ENCODE data around the gene THSD4.

THSD4 gene

DNA sequence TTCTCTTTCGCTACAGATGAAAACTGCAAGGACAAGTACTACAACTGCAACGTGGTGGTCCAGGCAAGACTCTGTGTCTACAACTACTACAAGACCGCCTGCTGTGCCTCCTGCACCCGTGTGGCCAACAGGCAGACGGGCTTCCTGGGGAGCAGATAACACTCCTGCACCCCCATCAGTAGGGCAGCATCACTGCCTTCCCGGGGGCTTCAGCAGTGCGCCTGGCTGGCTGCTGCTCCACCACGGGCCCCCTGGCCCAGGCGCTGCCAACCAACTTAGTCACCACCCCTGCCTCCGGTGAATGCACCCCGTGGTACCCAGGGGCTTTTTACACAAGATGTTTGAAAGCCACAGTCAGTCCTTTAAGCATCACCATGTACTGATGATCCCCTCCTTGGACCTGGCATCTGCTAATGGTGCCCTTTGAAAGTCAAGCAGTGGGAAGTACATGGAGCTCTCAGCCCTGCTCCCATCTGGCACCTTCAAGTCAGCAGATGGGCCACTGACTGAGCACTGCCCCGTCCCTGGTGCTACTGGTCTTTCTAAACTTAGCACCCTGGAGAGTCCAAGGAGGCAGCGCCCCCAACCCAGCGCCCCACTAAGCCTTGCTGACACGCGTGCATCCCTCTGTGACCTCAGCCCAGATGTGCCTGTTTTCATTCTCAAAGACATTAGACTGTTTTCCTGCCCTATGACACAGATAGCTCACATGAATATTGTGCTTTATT is 662.1 kb downstream of the THSD4 start:
- H3K4me3 ChIP-seq (ENCODE audit: low read length) = no peak overlapping the region
- DNase-seq (ENCODE audit: low read depth) = no peak
- TF ChIP-seq CTCF (conservative IDR thresholded peaks at IDR 0.05; ENCODE audit: low read depth, low read length) = no peak

- TF ChIP-seq CTCF (conservative IDR thresholded peaks at IDR 0.05; ENCODE audit: low read depth, low read length) = no peak
- DNase-seq (ENCODE audit: low read depth) = no peak
Measured at GRCh38 chr15:71779073-71779797, 664.0 kb downstream of the THSD4 start.

GRCh38 chr15:71780115-71780976 is 665.1 kb downstream of the THSD4 start:
- peak; percentile 79 for TF ChIP-seq CTCF (conservative IDR thresholded peaks at IDR 0.05; ENCODE audit: low read depth, low read length)
- DNase-seq (ENCODE audit: low read depth) = no peak
- no peak overlapping the region for H3K4me3 ChIP-seq (ENCODE audit: low read length)

More at GRCh38 chr15:71779073-71779797, 664.0 kb downstream of the THSD4 start:
- H3K4me3 ChIP-seq (ENCODE audit: low read length) = no peak overlapping the region

- no peak overlapping the region for H3K4me3 ChIP-seq (ENCODE audit: low read length)
- no peak for TF ChIP-seq CTCF (conservative IDR thresholded peaks at IDR 0.05; ENCODE audit: low read depth, low read length)
- DNase-seq (ENCODE audit: low read depth) = no peak
Measured at GRCh38 chr15:71781179-71781964, 666.1 kb downstream of the THSD4 start.

GRCh38 chr15:71781965-71782265 is 666.6 kb downstream of the THSD4 start:
- no peak for DNase-seq (ENCODE audit: low read depth)
- no peak overlapping the region for H3K4me3 ChIP-seq (ENCODE audit: low read length)
- TF ChIP-seq CTCF (conservative IDR thresholded peaks at IDR 0.05; ENCODE audit: low read depth, low read length) = no peak

- no peak for DNase-seq (ENCODE audit: low read depth)
- H3K4me3 ChIP-seq (ENCODE audit: low read length) = no peak overlapping the region
- TF ChIP-seq CTCF (conservative IDR thresholded peaks at IDR 0.05; ENCODE audit: low read depth, low read length) = no peak
Measured at GRCh38 chr15:71782422-71783165, 667.3 kb downstream of the THSD4 start.

Measured in retinal pigment epithelial cell (primary cell).